ENCODE data around the gene CCDC177. TPM values are rescaled to one million over a fixed set of nuclear protein-coding genes. Genes with fewer than 3 reads are reported as not detected.
A peak's percentile ranks its signal among the peaks of the same experiment; 100 is the strongest.
"Not testable (repeated sequence)": the region's sequence is repeated elsewhere in the genome, so short reads cannot be mapped to it uniquely, and the experiment has no call there.

The CCDC177 gene
- total and polyA plus RNA-seq, 8 donors, result 0.03 to 0.25 (median 0.18) TPM; not detected in 5

GRCh38 chr14:69610020-69610873 is 35.6 kb upstream of the CCDC177 start:
- no peaks in the 10 kb centered on the region for H3K36me3 ChIP-seq
- no peak for TF ChIP-seq CTCF (IDR thresholded peaks at IDR 0.05)
- peak overlapping the region; percentile 65 to 90 (median 82) for H3K4me3 ChIP-seq
- H3K27ac ChIP-seq, result peak overlapping the region; percentile 76 to 100 (median 99)
- WGBS, 5 donors, result 35 to 67% (median 59%) methylated on average over 8 of the region's 8 CpGs
- intact Hi-C loops (cut with DNase I; ENCODE audit: low total_unique reads), result no loop called here
- no peaks in the 10 kb centered on the region for H3K27me3 ChIP-seq
- no peak for DNase-seq
- no peaks in the 10 kb centered on the region for H3K9me3 ChIP-seq
- H3K4me1 ChIP-seq, result peaks cover 34 to 64% (median 37%) of the 10 kb centered on the region in 4 donors

- WGBS, 5 donors, result 70 to 84% (median 79%) methylated on average over 5 of the region's 5 CpGs
- no peak for DNase-seq
- TF ChIP-seq POLR2AphosphoS5 (IDR thresholded peaks at IDR 0.05) (no peak), CTCF (IDR thresholded peaks at IDR 0.05) (no peak), EP300 (IDR thresholded peaks at IDR 0.05) (no peak), POLR2A (IDR thresholded peaks at IDR 0.05) (no peak)
Measured at GRCh38 chr14:69606258-69607184, 31.9 kb upstream of the CCDC177 start.

GRCh38 chr14:69605738-69606137 is 31.1 kb upstream of the CCDC177 start:
- H3K9me3 ChIP-seq, result no peaks in the 10 kb centered on the region
- H3K4me3 ChIP-seq, result no peak overlapping the region
- no peak for DNase-seq
- H3K36me3 ChIP-seq, result no peaks in the 10 kb centered on the region
- H3K27me3 ChIP-seq, result no peaks in the 10 kb centered on the region
- no peak overlapping the region for H3K27ac ChIP-seq
- H3K4me1 ChIP-seq, result peaks cover 4 to 31% (median 8%) of the 10 kb centered on the region in 4 donors
- TF ChIP-seq POLR2AphosphoS5 (IDR thresholded peaks at IDR 0.05), result no peak
- no peak for TF ChIP-seq EP300 (IDR thresholded peaks at IDR 0.05)
- TF ChIP-seq POLR2A (IDR thresholded peaks at IDR 0.05), result no peak
- no peak for TF ChIP-seq CTCF (IDR thresholded peaks at IDR 0.05)
- intact Hi-C loops (cut with DNase I; ENCODE audit: low total_unique reads), result no loop called here

More at GRCh38 chr14:69606258-69607184, 31.9 kb upstream of the CCDC177 start:
- Histone ChIP-seq H3K36me3 (no peaks in the 10 kb centered on the region), H3K4me1 (peaks cover 7 to 35% (median 11%) of the 10 kb centered on the region in 4 donors), H3K9me3 (no peaks in the 10 kb centered on the region), H3K4me3 (no peak overlapping the region), H3K27me3 (no peaks in the 10 kb centered on the region), H3K27ac (no peak overlapping the region)
- intact Hi-C loops (cut with DNase I; ENCODE audit: low total_unique reads), result no loop called here

- DNase-seq, result no peak
- H3K9me3 ChIP-seq, result no peaks in the 10 kb centered on the region
- no peak overlapping the region for H3K27ac ChIP-seq
- TF ChIP-seq CTCF (IDR thresholded peaks at IDR 0.05) (no peak), POLR2A (IDR thresholded peaks at IDR 0.05) (no peak), EP300 (IDR thresholded peaks at IDR 0.05) (no peak), POLR2AphosphoS5 (IDR thresholded peaks at IDR 0.05) (no peak)
- H3K4me1 ChIP-seq, result no peaks in the 10 kb centered on the region
- 72 to 81% (median 79%) methylated on average over 3 of the region's 3 CpGs for WGBS, 5 donors
- no peak overlapping the region for H3K4me3 ChIP-seq
- H3K36me3 ChIP-seq, result no peaks in the 10 kb centered on the region
- no peaks in the 10 kb centered on the region for H3K27me3 ChIP-seq
- intact Hi-C loops (cut with DNase I; ENCODE audit: low total_unique reads), result loop anchor here (5.0 kb wide), 1 partner anchor 127 kb away; no protein-coding TSS in a partner anchor
Measured at GRCh38 chr14:69600304-69600891, 25.7 kb upstream of the CCDC177 start.

GRCh38 chr14:69599431-69599830 is 24.8 kb upstream of the CCDC177 start:
- WGBS, 5 donors, result 77 to 94% (median 91%) methylated on average over 5 of the region's 5 CpGs
- H3K4me1 ChIP-seq; H3K36me3 ChIP-seq; DNase-seq; H3K27ac ChIP-seq; H3K4me3 ChIP-seq; H3K27me3 ChIP-seq; intact Hi-C loops (cut with DNase I; ENCODE audit: low total_unique reads); H3K9me3 ChIP-seq: not testable (repeated sequence)

Measured in stomach (tissue), 9 donors.